Stimulated activated effector memory CD8-positive, alpha-beta T cell treated with anti-CD3 and anti-CD28 coated beads, Interleukin-12 subunit alpha, Interleukin-12 subunit beta, amount 100 ng/mL, for 72 hours (primary cell): Measurements from ENCODE around the gene RMND5B.
"Not testable (repeated sequence)": the region's sequence is repeated elsewhere in the genome, so short reads cannot be mapped to it uniquely, and the experiment has no call there.

Experiments
- ATAC-seq: fragments of 150-1000 bp; cut with Tn5 transposase; 2 replicates; pipeline ENCODE4 v1.10.0; 2021
- DNase-seq, 2 donors: peaks; one replicate each; pipeline ENCODE4 v3.0.0; 2021 to 2022; ENCODE audit warnings: low spot score in 2 of 2
- H3K27ac Mint-ChIP-seq: one replicate; pipeline ENCODE4 v1.8.0; 2022; ENCODE audit warnings: mild to moderate bottlenecking, mixed read lengths
- H3K36me3 Mint-ChIP-seq: one replicate; pipeline ENCODE4 v1.8.0; 2022; ENCODE audit warnings: mild to moderate bottlenecking, mixed read lengths
- H3K4me1 Mint-ChIP-seq: one replicate; pipeline ENCODE4 v1.8.0; 2022; ENCODE audit warnings: mixed read lengths
- H3K4me3 Mint-ChIP-seq: one replicate; pipeline ENCODE4 v1.8.0; 2022; ENCODE audit warnings: mild to moderate bottlenecking, mixed read lengths
- H3K9me3 Mint-ChIP-seq: one replicate; pipeline ENCODE4 v1.8.0; 2022; ENCODE audit warnings: mixed read lengths

The RMND5B gene

DNA sequence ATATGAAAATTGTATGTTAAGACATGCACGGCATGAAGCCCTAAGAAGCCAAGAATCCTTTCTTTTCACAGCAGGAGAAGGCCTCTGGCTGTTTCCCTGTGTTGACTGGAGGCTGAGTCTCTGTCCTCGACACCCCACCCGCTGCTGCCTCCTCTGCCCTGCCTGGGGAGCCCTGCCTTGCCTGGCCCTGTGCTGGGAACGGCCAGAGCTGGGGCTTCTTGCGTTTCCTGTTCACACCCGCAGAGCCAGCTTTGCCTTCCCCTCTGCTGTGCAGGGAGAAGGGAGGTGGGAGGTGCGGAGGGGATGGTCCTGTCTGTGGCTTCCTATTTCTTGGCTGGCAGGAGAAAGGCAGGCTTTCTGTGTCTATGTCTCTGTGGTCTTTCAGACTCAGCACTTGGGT is 63.2 kb downstream of the RMND5B start:
- H3K9me3 Mint-ChIP-seq, result no peaks in the 10 kb centered on the region
- ATAC-seq, result peak; percentile 69
- no peaks in the 10 kb centered on the region for H3K36me3 Mint-ChIP-seq
- peaks cover 32% of the 10 kb centered on the region for H3K4me1 Mint-ChIP-seq
- H3K27ac Mint-ChIP-seq, result peak overlapping the region; percentile 68
- no peak for DNase-seq
- peak overlapping the region; percentile 19 for H3K4me3 Mint-ChIP-seq

DNA sequence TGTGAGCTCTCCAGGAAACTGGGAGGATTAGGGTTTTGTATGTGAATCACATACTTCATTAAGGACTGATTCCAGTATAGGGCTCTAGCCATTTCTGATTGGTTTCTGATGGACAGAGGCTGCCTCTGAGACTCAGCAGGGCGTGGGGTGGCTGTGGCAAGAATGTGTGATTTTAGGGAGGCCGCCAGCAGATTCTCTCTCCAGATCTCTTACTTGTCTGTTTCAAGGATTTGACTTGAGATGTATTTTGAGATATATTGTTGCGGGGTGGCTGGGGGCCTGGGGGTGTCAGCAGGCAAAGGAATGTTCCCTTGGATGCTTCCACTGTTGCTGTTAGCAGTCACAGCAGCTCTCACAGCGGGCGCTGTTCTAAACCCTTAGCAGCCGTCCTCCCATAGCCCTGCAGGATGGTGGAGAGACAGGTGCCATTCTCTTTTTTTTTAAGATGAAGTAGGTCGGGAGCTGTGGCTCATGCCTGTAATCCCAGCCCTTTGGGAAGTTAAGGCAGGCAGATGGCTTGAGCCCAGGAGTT is 65.5 kb downstream of the RMND5B start:
- DNase-seq (no peak), ATAC-seq (no peak)
- H3K9me3 Mint-ChIP-seq, result no peaks in the 10 kb centered on the region
- H3K4me3 Mint-ChIP-seq, result no peak overlapping the region
- H3K4me1 Mint-ChIP-seq, result peaks cover 32% of the 10 kb centered on the region
- H3K27ac Mint-ChIP-seq, result no peak overlapping the region
- H3K36me3 Mint-ChIP-seq, result no peaks in the 10 kb centered on the region

GRCh38 chr5:178196986-178197385 is 66.2 kb downstream of the RMND5B start:
- ATAC-seq, result no peak
- H3K4me3 Mint-ChIP-seq, result no peak overlapping the region
- no peak overlapping the region for H3K27ac Mint-ChIP-seq
- DNase-seq, result no peak
- peaks cover 32% of the 10 kb centered on the region for H3K4me1 Mint-ChIP-seq
- no peaks in the 10 kb centered on the region for H3K36me3 Mint-ChIP-seq
- no peaks in the 10 kb centered on the region for H3K9me3 Mint-ChIP-seq

DNA sequence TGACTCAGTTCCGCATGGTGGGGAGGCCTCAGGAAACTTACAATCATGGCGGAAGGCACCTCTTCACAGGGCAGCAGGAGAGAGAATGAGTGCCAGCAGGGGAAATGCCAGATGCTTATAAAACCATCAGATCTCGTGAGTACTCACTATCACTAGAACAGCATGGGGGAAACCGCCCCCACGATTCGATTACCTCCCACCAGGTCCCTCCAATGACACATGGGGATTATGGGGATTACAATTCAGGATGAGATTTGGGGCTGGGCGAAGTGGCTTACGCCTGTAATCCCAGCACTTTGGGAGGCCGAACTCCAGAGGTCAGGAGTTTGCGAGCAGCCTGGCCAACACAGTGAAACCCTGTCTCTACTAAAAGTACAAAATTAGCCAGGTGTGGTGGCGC is 67.3 kb downstream of the RMND5B start:
- not testable (repeated sequence) for H3K36me3 Mint-ChIP-seq, DNase-seq, H3K27ac Mint-ChIP-seq, ATAC-seq, H3K4me3 Mint-ChIP-seq, H3K9me3 Mint-ChIP-seq
- H3K4me1 Mint-ChIP-seq, result peaks cover 20% of the 10 kb centered on the region

GRCh38 chr5:178198706-178199105 is 67.9 kb downstream of the RMND5B start:
- H3K27ac Mint-ChIP-seq, result no peak overlapping the region
- no peak overlapping the region for H3K4me3 Mint-ChIP-seq
- DNase-seq (no peak), ATAC-seq (no peak)
- H3K9me3 Mint-ChIP-seq, result no peaks in the 10 kb centered on the region
- H3K4me1 Mint-ChIP-seq, result peaks cover 15% of the 10 kb centered on the region
- H3K36me3 Mint-ChIP-seq, result peaks cover 4% of the 10 kb centered on the region

DNA sequence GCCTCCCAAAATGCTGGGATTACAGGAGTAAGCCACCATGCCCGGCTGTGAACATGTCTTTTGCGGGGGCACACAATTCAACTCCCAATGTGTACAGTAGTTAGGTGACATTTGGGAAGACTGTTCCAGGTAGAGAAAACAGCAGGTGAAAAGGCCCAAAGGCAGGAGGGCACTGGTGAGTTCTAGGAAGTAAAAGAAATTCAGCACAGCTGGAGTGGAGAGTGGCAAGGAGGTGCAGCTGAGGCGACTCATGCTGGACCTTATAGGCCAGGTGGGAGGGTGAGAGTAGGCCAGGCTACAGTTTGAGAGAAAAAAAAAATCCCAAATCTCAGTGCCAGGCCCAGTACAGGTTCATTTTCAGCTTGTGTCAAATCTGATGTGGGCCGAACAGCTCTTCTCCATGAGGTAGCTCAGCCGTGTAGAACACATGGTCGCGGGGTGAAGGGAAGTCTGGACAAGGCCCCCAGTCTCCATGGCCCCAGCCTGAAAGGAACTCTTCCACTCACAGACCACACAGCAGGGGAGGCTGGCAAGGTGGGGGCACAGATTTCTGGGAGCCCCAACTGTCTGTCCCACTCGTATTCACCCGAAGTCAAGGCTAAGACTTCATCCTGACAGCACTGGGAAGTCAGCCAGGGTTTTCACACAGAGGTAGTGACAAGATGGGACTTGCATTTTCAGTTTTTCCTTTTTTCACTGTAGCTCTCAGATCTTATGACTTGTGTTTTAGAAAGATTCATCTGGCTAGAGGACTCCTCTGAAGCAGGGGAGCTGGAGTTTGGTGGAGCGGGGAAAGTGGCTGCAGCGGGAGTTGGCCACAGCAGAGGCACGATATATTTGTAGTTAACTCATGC is 69.0 kb downstream of the RMND5B start:
- Mint-ChIP-seq H3K9me3 (no peaks in the 10 kb centered on the region), H3K27ac (no peak overlapping the region), H3K4me1 (peaks cover 9% of the 10 kb centered on the region), H3K36me3 (peaks cover 15% of the 10 kb centered on the region), H3K4me3 (no peak overlapping the region)
- no peak for ATAC-seq
- DNase-seq, result no peak
